SK-N-SH treated with all-trans-retinoic acid at 6 μM for 48 hours (cell line): ENCODE results near the gene WSCD2.

Experiments
- ATAC-seq: fragments of 200-7000 bp; cut with Tn5 transposase; 3 replicates; pipeline ENCODE4 v1.9.1; 2020; ENCODE audit warnings: mild to moderate bottlenecking, moderate library complexity
- ARNTL ChIP-seq: fragments of 450-650 bp; formaldehyde crosslinking; IDR thresholded peaks from 2 replicates; pipeline ENCODE4 v1.5.0; 2020; ENCODE audit warnings: low read depth, mild to moderate bottlenecking, moderate library complexity, borderline replicate concordance
- BACH2 ChIP-seq: fragments of 250-450 bp; sonication (Bioruptor Pico); IDR thresholded peaks from 2 replicates; pipeline ENCODE4 v1.9.0; 2021; ENCODE audit warnings: mild to moderate bottlenecking, borderline replicate concordance
- CREB5 ChIP-seq: fragments of 250-450 bp; sonication (Bioruptor Pico); IDR thresholded peaks from 2 replicates; pipeline ENCODE4 v1.5.1; 2020; ENCODE audit warnings: low read depth, mild to moderate bottlenecking, moderate library complexity
- CSDC2 ChIP-seq: fragments of 250-450 bp; sonication (Bioruptor Pico); IDR thresholded peaks from 2 replicates; pipeline ENCODE4 v1.5.0; 2020; ENCODE audit warnings: mild to moderate bottlenecking, moderate library complexity
- CSRNP3 ChIP-seq: fragments of 250-450 bp; sonication (Bioruptor Pico); IDR thresholded peaks from 2 replicates; pipeline ENCODE4 v1.5.1; 2021; ENCODE audit warnings: mild to moderate bottlenecking, moderate library complexity
- ESRRG ChIP-seq: fragments of 250-450 bp; sonication (Bioruptor Pico); IDR thresholded peaks from 2 replicates; pipeline ENCODE4 v1.6.1; 2021; ENCODE audit warnings: mild to moderate bottlenecking
- GLIS3 ChIP-seq: fragments of 250-450 bp; sonication (Bioruptor Pico); IDR thresholded peaks from 2 replicates; pipeline ENCODE4 v1.5.0; 2020; ENCODE audit warnings: mild to moderate bottlenecking, moderate library complexity
- OSR1 ChIP-seq: fragments of 250-450 bp; sonication (Bioruptor Pico); IDR thresholded peaks from 2 replicates; pipeline ENCODE4 v1.8.0; 2022; ENCODE audit warnings: moderate library complexity, mild to moderate bottlenecking, inconsistent platforms
- POU6F1 ChIP-seq: fragments of 250-450 bp; sonication (Bioruptor Pico); IDR thresholded peaks from 2 replicates; pipeline ENCODE4 v1.8.0; 2021; ENCODE audit warnings: low read depth, mild to moderate bottlenecking, moderate library complexity, borderline replicate concordance
- RARB ChIP-seq: fragments of 250-450 bp; sonication (Bioruptor Pico); IDR thresholded peaks from 2 replicates; pipeline ENCODE4 v1.8.0; 2021; ENCODE audit warnings: mild to moderate bottlenecking, moderate library complexity
- SNAI2 ChIP-seq: fragments of 250-450 bp; sonication (Bioruptor Pico); IDR thresholded peaks from 2 replicates; pipeline ENCODE4 v1.5.0; 2020; ENCODE audit warnings: mild to moderate bottlenecking, moderate library complexity
- TCF4 ChIP-seq: fragments of 250-450 bp; sonication (Bioruptor Pico); IDR thresholded peaks from 2 replicates; pipeline ENCODE4 v1.8.0; 2021; ENCODE audit warnings: mild to moderate bottlenecking, moderate library complexity, borderline replicate concordance
- TOX ChIP-seq: fragments of 250-450 bp; sonication (Bioruptor Pico); IDR thresholded peaks from 2 replicates; pipeline ENCODE4 v1.8.0; 2021; ENCODE audit warnings: mild to moderate bottlenecking, moderate library complexity, borderline replicate concordance
- TSHZ2 ChIP-seq: fragments of 250-450 bp; sonication (Bioruptor Pico); IDR thresholded peaks from 2 replicates; pipeline ENCODE4 v1.5.0; 2020; ENCODE audit warnings: mild to moderate bottlenecking, moderate library complexity
- ZC3H10 ChIP-seq: fragments of 250-450 bp; sonication (Bioruptor Pico); IDR thresholded peaks from 2 replicates; pipeline ENCODE4 v1.5.1; 2021; ENCODE audit warnings: mild to moderate bottlenecking, moderate library complexity
- ZFP3 ChIP-seq: fragments of 250-450 bp; sonication (Bioruptor Pico); IDR thresholded peaks from 2 replicates; pipeline ENCODE4 v1.5.0; 2020; ENCODE audit warnings: mild to moderate bottlenecking, moderate library complexity
- ZFP30 ChIP-seq: fragments of 450-650 bp; formaldehyde crosslinking; IDR thresholded peaks from 2 replicates; pipeline ENCODE4 v1.5.0; 2022; ENCODE audit warnings: mild to moderate bottlenecking, moderate library complexity
- ZNF565 ChIP-seq: fragments of 450-650 bp; formaldehyde crosslinking; conservative IDR thresholded peaks from 2 replicates; pipeline ENCODE4 v1.5.0; 2020; ENCODE audit warnings: low read depth, mild to moderate bottlenecking, moderate library complexity
- ZNF70 ChIP-seq: fragments of 450-650 bp; formaldehyde crosslinking; IDR thresholded peaks from 2 replicates; pipeline ENCODE4 v1.5.0; 2020; ENCODE audit warnings: mild to moderate bottlenecking, moderate library complexity
- ZNF8 ChIP-seq: fragments of 450-650 bp; formaldehyde crosslinking; IDR thresholded peaks from 2 replicates; pipeline ENCODE4 v1.5.0; 2020; ENCODE audit warnings: mild to moderate bottlenecking, moderate library complexity

Gene WSCD2

GRCh38 chr12:108121320-108121719 is 7.8 kb upstream of the WSCD2 start:
- ATAC-seq: no peak
- TF ChIP-seq RARB (CRISPR knock-in tag) (no peak), CSDC2 (CRISPR knock-in tag) (no peak), CREB5 (CRISPR knock-in tag) (no peak), TSHZ2 (CRISPR knock-in tag) (no peak), GLIS3 (CRISPR knock-in tag) (no peak), ZNF70 (no peak), CSRNP3 (CRISPR knock-in tag) (no peak), BACH2 (CRISPR knock-in tag) (no peak), ZNF565 (CRISPR knock-in tag) (no peak), SNAI2 (no peak)

- ATAC-seq: no peak
- no peak for TF ChIP-seq OSR1 (CRISPR knock-in tag)
- TF ChIP-seq, all 23 proteins: peak for 0
These were observed 7.2 kb upstream of the WSCD2 start for GRCh38 chr12:108121728-108122471.

- no peak for ATAC-seq
- TF ChIP-seq ZC3H10 (no peak), ZFP3 (CRISPR knock-in tag) (no peak), ESRRG (CRISPR knock-in tag) (no peak), RARB (CRISPR knock-in tag) (no peak), ZNF70 (no peak), TOX (CRISPR knock-in tag) (no peak), POU6F1 (CRISPR knock-in tag) (no peak), OSR1 (CRISPR knock-in tag) (no peak)
These were observed 6.4 kb upstream of the WSCD2 start for GRCh38 chr12:108122644-108123043.

- TF ChIP-seq ZC3H10 (no peak), ZNF8 (no peak), RARB (CRISPR knock-in tag) (no peak), ARNTL (CRISPR knock-in tag) (no peak)
- no peak for ATAC-seq
These were observed 5.7 kb upstream of the WSCD2 start for GRCh38 chr12:108123402-108123801.

GRCh38 chr12:108125073-108125472 is 4.0 kb upstream of the WSCD2 start:
- ATAC-seq: no peak

More at GRCh38 chr12:108125073-108125472, 4.0 kb upstream of the WSCD2 start:
- TF ChIP-seq GLIS3 (CRISPR knock-in tag) (no peak), TSHZ2 (CRISPR knock-in tag) (no peak), CREB5 (CRISPR knock-in tag) (no peak), TCF4 (CRISPR knock-in tag) (no peak), CSRNP3 (CRISPR knock-in tag) (no peak), ZFP30 (no peak), OSR1 (CRISPR knock-in tag) (no peak), ESRRG (CRISPR knock-in tag) (no peak), ZFP3 (CRISPR knock-in tag) (no peak), ZC3H10 (no peak), RARB (CRISPR knock-in tag) (no peak)
